Endothelial cell of umbilical vein (primary cell): Measurements from ENCODE around the gene INTS1. TPM values are rescaled to one million over a fixed set of nuclear protein-coding genes. Genes with fewer than 3 reads are reported as not detected.

Experiments
- BruUV-seq: library from RNA; stranded (reverse); fragments of 400-500 nt; replicated peaks from 2 replicates; lab custom pipeline; 2021; lab: Mats Ljungman, UMichigan
- CTCF ChIA-PET: fragments of 300-600, 350-600 bp; sonication (Branson Sonifier 250); formaldehyde crosslinking; loops from one replicate; lab custom pipeline; 2021; ENCODE audit warnings: antibody characterized with exemption, inconsistent platforms; lab: Charles Lee
- POLR2A ChIA-PET: fragments of 300-600, 350-600 bp; sonication (Branson Sonifier 250); formaldehyde crosslinking; loops from one replicate; lab custom pipeline; 2021; ENCODE audit warnings: antibody characterized with exemption, inconsistent platforms; lab: Charles Lee
- DNase-seq: peaks from one replicate; pipeline ENCODE4 v3.0.0-alpha.2; 2011; ENCODE audit warnings: low read depth, low spot score
- FAIRE-seq: peaks from 2 replicates; lab custom pipeline; 2011; peaks lifted over from hg19 to GRCh38; lab: Jason Lieb, UNC
- H2AFZ ChIP-seq: 2 replicates; pipeline ENCODE4 v1.6.0; 2012; ENCODE audit warnings: low read depth, low read length, control low read depth, inconsistent platforms
- H3K27ac ChIP-seq: 2 replicates; pipeline ENCODE4 v1.5.1; 2011; ENCODE audit warnings: low read depth, mild to moderate bottlenecking, control low read depth, low read length, moderate library complexity; ENCODE audit not compliant: insufficient read depth
- H3K27me3 ChIP-seq, 2 experiments: 2 replicates each; pipeline versions ENCODE4 v1.6.0 to v1.6.1; 2011; ENCODE audit warnings: low read length in 2 of 2, mixed read lengths in 1 of 2; ENCODE audit not compliant: control insufficient read depth in 2 of 2, insufficient read depth in 2 of 2
- H3K36me3 ChIP-seq, 2 experiments: 2 replicates in 1 of 2; 3 replicates in 1 of 2; pipeline ENCODE4 v1.5.1; 2011; ENCODE audit warnings: low read length in 2 of 2, mild to moderate bottlenecking in 1 of 2, moderate library complexity in 1 of 2; ENCODE audit not compliant: control insufficient read depth in 2 of 2, insufficient read depth in 2 of 2; ENCODE audit errors: extremely low read depth in 1 of 2
- H3K4me1 ChIP-seq: 3 replicates; pipeline ENCODE4 v1.5.1; 2011; ENCODE audit warnings: mild to moderate bottlenecking, low read length; ENCODE audit not compliant: control insufficient read depth, insufficient read depth; ENCODE audit errors: extremely low read depth
- H3K4me2 ChIP-seq: 2 replicates; pipeline ENCODE4 v1.6.1; 2011; ENCODE audit warnings: low read length, control low read depth, mixed read lengths; ENCODE audit not compliant: insufficient read depth
- H3K4me3 ChIP-seq, 3 experiments: fragments of 200-600 bp in 1 of 3; sonication (generic), shearing (Covaris generic) in 1 of 3; replicated peaks in 1 of 3; 2 replicates each; pipeline ENCODE4 v1.5.1; 2011 to 2016; ENCODE audit warnings: control low read depth in 3 of 3, low read length in 3 of 3, mild to moderate bottlenecking in 2 of 3, inconsistent platforms in 1 of 3, low read depth in 1 of 3, moderate library complexity in 1 of 3; ENCODE audit not compliant: insufficient read depth in 1 of 3
- H3K79me2 ChIP-seq: 2 replicates; pipeline ENCODE4 v1.6.0; 2012; ENCODE audit warnings: low read length, inconsistent platforms; ENCODE audit not compliant: control insufficient read depth, insufficient read depth
- H3K9ac ChIP-seq: replicated peaks from 2 replicates; pipeline ENCODE3; 2011; ENCODE audit warnings: low read length, control low read depth; ENCODE audit not compliant: insufficient read depth; ENCODE audit errors: extremely low read depth
- H3K9me1 ChIP-seq: replicated peaks from 3 replicates; pipeline ENCODE4 v1.6.0; 2011; ENCODE audit warnings: mild to moderate bottlenecking, low read length; ENCODE audit not compliant: control insufficient read depth, insufficient read depth; ENCODE audit errors: extremely low read depth
- H3K9me3 ChIP-seq: replicated peaks from 2 replicates; pipeline ENCODE4 v1.5.1; 2012; ENCODE audit warnings: low read length, inconsistent platforms; ENCODE audit not compliant: control insufficient read depth, insufficient read depth
- H4K20me1 ChIP-seq: replicated peaks from 2 replicates; pipeline ENCODE3; 2011; ENCODE audit warnings: mild to moderate bottlenecking, low read length; ENCODE audit not compliant: control insufficient read depth, insufficient read depth; ENCODE audit errors: extremely low read depth
- CTCF ChIP-seq, 2 donors: IDR thresholded peaks; 1 replicate in 1 of 2; 2 replicates in 1 of 2; pipeline ENCODE4 v1.5.1; 2011; ENCODE audit warnings: low read length in 2 of 2, mild to moderate bottlenecking in 2 of 2, moderate library complexity in 2 of 2, control low read depth in 1 of 2, inconsistent platforms in 1 of 2, low read depth in 1 of 2; ENCODE audit not compliant: insufficient read depth in 1 of 2; ENCODE audit errors: extremely low read depth in 1 of 2
- EZH2 ChIP-seq: IDR thresholded peaks from 2 replicates; pipeline ENCODE4 v1.6.1; 2012; ENCODE audit warnings: borderline replicate concordance, low read depth, mild to moderate bottlenecking, moderate library complexity, low read length, inconsistent platforms; ENCODE audit not compliant: severe bottlenecking
- FOS ChIP-seq: IDR thresholded peaks from 2 replicates; pipeline ENCODE4 v1.6.1; 2011; ENCODE audit warnings: mild to moderate bottlenecking, low read length, moderate library complexity, borderline replicate concordance; ENCODE audit not compliant: insufficient read depth
- MYC ChIP-seq: IDR thresholded peaks from one replicate; pipeline ENCODE4 v1.6.1; 2011; ENCODE audit warnings: mild to moderate bottlenecking, low read depth, low read length
- dilution Hi-C: fragments of 300-500 bp; cut with MboI; formaldehyde crosslinking; loops from one replicate; pipeline ENCODE4 v1.15.0; 2019; ENCODE audit warnings: low sequenced_read_pairs; ENCODE audit not compliant: extremely low pct_ligation_motif_present
- intact Hi-C: fragments of 100-400 bp; cut with micrococcal nuclease; formaldehyde crosslinking; loops from one replicate; pipeline ENCODE4 v1.10.0; 2022
- polyA plus RNA-seq, 4 experiments: library from polyadenylated mRNA; depleted of rRNA in 3 of 4; stranded (reverse) in 3 of 4; unstranded in 1 of 4; fragments of >200 nt; gene quantifications; 2 replicates each; pipeline versions ENCODE4 v1.2.1 to v1.2.3, GENCODE V29; 2011 to 2012; ENCODE audit warnings: missing spikeins in 1 of 4
- total RNA-seq: library from RNA; stranded (reverse); gene quantifications from 2 replicates; pipeline ENCODE4 v1.2.3, GENCODE V29; 2021
- TF ChIP-seq, protein P1 (sequence below): IDR thresholded peaks from 2 replicates; pipeline ENCODE4 v1.6.1; 2011; ENCODE audit not compliant: insufficient read depth, insufficient read length

Gene INTS1
- total and polyA plus RNA-seq, 2 donors (not counting 3 experiments of a cell fraction or from before 2014, with no cell fraction given): 57.8 to 116 TPM

DNA sequence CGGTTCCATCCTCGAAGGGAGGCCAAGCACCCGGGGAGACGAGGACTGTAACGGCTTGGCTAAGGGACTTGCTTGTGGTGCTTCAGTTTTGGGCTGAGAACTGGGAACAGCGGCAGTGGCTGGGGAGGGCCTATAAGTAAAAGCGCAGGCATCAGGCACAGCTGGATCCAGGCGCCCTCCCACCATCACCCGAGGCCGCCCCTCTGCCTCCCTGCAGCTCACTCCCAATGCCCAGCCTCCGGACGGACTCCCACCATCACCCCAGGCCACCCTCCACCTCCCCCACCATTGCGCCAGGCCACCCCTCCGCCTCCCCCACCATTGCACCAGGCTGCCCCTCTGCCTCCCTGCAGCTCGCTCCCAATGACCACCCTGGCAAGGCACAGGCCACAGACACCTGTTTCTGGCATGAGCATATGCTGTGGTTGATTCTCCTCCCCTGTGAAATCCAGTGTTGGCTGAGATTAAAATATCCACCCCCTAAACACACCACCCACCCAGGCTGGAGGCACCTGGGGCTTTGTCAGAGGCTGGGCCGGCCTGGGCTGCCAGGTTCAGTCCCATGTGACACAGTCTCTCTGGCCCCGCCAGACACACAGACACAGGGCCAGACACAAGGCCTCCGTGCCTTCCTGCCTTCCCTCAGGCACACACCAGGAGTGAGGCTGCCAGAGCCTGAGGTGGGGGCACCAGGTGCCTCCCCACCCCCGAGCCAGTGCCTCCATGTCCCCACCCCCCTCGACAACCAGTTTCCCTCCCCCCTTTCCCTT lies 61.6 kb downstream of the INTS1 start:
- intact Hi-C loops: no loop called here
- H3K36me3 ChIP-seq: no peaks in the 10 kb centered on the region
- POLR2A ChIA-PET: interaction anchor here (0.7 kb wide), 1 partner anchor 30 kb away, joined by 4 read pairs; no protein-coding TSS in a partner anchor

More for the DNA sequence above, 61.6 kb downstream of the INTS1 start:
- CTCF ChIA-PET: interaction anchor here (2.9 kb wide), 1 partner anchor 11 kb away, joined by 11 read pairs; no protein-coding TSS in a partner anchor
- H4K20me1 ChIP-seq: no peaks in the 10 kb centered on the region
- H3K27me3 ChIP-seq: no peaks in the 10 kb centered on the region
- DNase-seq (no peak), FAIRE-seq (no peak)
- no peak overlapping the region for H2AFZ ChIP-seq
- BruUV-seq: no TSS peak
- no peaks in the 10 kb centered on the region for H3K9me1 ChIP-seq
- H3K4me2 ChIP-seq: no peak overlapping the region
- no peak overlapping the region for H3K4me3 ChIP-seq
- no peaks in the 10 kb centered on the region for H3K9me3 ChIP-seq
- TF ChIP-seq FOS (no peak), CTCF (IDR thresholded peaks at IDR 0.05; ENCODE audit: extremely low read depth in 1 of 2, insufficient read depth in 1 of 2, low read depth in 1 of 2, low read length in 2 of 2) (no peak), EZH2 (no peak), MYC (no peak)
- TF ChIP-seq, protein P1, sequence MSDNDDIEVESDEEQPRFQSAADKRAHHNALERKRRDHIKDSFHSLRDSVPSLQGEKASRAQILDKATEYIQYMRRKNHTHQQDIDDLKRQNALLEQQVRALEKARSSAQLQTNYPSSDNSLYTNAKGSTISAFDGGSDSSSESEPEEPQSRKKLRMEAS: no peak
- H3K9ac ChIP-seq: no peak overlapping the region
- no peaks in the 10 kb centered on the region for H3K79me2 ChIP-seq
- no peaks in the 10 kb centered on the region for H3K4me1 ChIP-seq
- H3K27ac ChIP-seq: no peak overlapping the region
- dilution Hi-C loops: no loop called here
